ENCODE measurements around the gene CEND1.

Gene CEND1

DNA sequence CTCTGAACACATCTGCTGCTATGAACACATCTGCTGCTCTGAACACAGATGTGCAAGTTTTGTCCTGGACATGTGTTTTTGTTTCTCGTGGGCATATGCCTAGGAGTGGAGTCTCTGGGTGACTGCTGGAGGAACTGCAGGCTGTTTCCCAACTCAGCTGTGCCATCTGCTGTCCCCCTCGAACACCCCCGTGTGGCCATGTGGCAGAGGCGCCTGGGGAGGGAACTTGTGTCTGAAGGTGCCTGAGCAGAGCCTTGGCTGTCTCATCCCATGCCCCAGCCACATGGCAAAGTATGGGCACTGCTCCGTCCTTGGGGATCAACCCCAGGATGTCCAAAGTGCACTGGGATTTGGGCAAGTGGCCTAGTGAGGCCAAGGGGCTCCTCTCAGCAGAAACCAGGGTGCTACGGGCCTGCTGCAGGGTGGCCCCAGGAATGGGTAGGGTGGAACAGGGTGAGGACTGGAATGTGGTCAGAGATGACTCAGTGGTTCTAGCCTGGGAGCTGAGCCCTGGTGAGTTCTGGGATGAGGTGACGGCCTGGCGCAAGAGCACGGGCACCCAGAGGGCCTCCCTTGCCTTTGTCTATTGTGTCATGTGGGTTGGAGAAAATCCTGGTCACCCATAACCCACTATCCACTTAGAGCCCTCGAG lies 27.3 kb downstream of the CEND1 start:
- peaks cover 45% of the 10 kb centered on the region for H4K20me1 ChIP-seq (ENCODE audit: insufficient read depth, low read length)
- H3K27me3 ChIP-seq (ENCODE audit: insufficient read depth, low read length, poor library complexity): no peaks in the 10 kb centered on the region
- H3K4me2 ChIP-seq (ENCODE audit: insufficient read depth, low read length): no peak overlapping the region
- peaks cover 85% of the 10 kb centered on the region for H3K36me3 ChIP-seq (ENCODE audit: insufficient read depth, low read length)
- H3K9me3 ChIP-seq (ENCODE audit: insufficient read depth, low read length, severe bottlenecking): no peaks in the 10 kb centered on the region
- DNase-seq (peak; percentile 41), ATAC-seq (ENCODE audit: insufficient read depth, low read depth) (peak; percentile 53)
- TF ChIP-seq, protein P1, sequence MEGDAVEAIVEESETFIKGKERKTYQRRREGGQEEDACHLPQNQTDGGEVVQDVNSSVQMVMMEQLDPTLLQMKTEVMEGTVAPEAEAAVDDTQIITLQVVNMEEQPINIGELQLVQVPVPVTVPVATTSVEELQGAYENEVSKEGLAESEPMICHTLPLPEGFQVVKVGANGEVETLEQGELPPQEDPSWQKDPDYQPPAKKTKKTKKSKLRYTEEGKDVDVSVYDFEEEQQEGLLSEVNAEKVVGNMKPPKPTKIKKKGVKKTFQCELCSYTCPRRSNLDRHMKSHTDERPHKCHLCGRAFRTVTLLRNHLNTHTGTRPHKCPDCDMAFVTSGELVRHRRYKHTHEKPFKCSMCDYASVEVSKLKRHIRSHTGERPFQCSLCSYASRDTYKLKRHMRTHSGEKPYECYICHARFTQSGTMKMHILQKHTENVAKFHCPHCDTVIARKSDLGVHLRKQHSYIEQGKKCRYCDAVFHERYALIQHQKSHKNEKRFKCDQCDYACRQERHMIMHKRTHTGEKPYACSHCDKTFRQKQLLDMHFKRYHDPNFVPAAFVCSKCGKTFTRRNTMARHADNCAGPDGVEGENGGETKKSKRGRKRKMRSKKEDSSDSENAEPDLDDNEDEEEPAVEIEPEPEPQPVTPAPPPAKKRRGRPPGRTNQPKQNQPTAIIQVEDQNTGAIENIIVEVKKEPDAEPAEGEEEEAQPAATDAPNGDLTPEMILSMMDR (IDR thresholded peaks at IDR 0.05; ENCODE audit: borderline replicate concordance, extremely low read depth, low read length, poor library complexity, severe bottlenecking): peak; percentile 47
- no peak for TF ChIP-seq EZH2 (IDR thresholded peaks at IDR 0.05; ENCODE audit: borderline replicate concordance, low read depth, low read length, severe bottlenecking)
- H3K79me2 ChIP-seq (ENCODE audit: insufficient read depth, low read length): peaks cover 2% of the 10 kb centered on the region
- H3K4me3 ChIP-seq (ENCODE audit: low read depth in 1 of 2, low read length in 2 of 2): no peak overlapping the region
- peak overlapping the region; percentile 27; the same call in 1 of the 2 replicates for H3K27ac ChIP-seq (ENCODE audit: low read length)
- no peak overlapping the region for H3K9ac ChIP-seq (ENCODE audit: low read depth, low read length)
- no peaks in the 10 kb centered on the region for H3K4me1 ChIP-seq (ENCODE audit: insufficient read depth, low read length)
- no peak overlapping the region for H2AFZ ChIP-seq (ENCODE audit: low read depth, low read length)

- no peak overlapping the region for H3K4me3 ChIP-seq (ENCODE audit: low read depth in 1 of 2, low read length in 2 of 2)
- no peak for DNase-seq
- H3K36me3 ChIP-seq (ENCODE audit: insufficient read depth, low read length): peaks cover 85% of the 10 kb centered on the region
- no peak overlapping the region for H3K9ac ChIP-seq (ENCODE audit: low read depth, low read length)
- H2AFZ ChIP-seq (ENCODE audit: low read depth, low read length): no peak overlapping the region
- no peaks in the 10 kb centered on the region for H3K4me1 ChIP-seq (ENCODE audit: insufficient read depth, low read length)
- H3K4me2 ChIP-seq (ENCODE audit: insufficient read depth, low read length): no peak overlapping the region
- H3K79me2 ChIP-seq (ENCODE audit: insufficient read depth, low read length): peaks cover 11% of the 10 kb centered on the region
- ATAC-seq (ENCODE audit: insufficient read depth, low read depth): no peak
- no peaks in the 10 kb centered on the region for H3K9me3 ChIP-seq (ENCODE audit: insufficient read depth, low read length, severe bottlenecking)
- no peaks in the 10 kb centered on the region for H3K27me3 ChIP-seq (ENCODE audit: insufficient read depth, low read length, poor library complexity)
- H4K20me1 ChIP-seq (ENCODE audit: insufficient read depth, low read length): peaks cover 38% of the 10 kb centered on the region
- TF ChIP-seq, protein P1 (IDR thresholded peaks at IDR 0.05; ENCODE audit: borderline replicate concordance, extremely low read depth, low read length, poor library complexity, severe bottlenecking): no peak
- TF ChIP-seq EZH2 (IDR thresholded peaks at IDR 0.05; ENCODE audit: borderline replicate concordance, low read depth, low read length, severe bottlenecking): no peak
- H3K27ac ChIP-seq (ENCODE audit: low read length): no peak overlapping the region
Observed at GRCh38 chr11:761526-762108, 28.3 kb downstream of the CEND1 start.

GRCh38 chr11:760236-760635 lies 29.7 kb downstream of the CEND1 start:
- no peak for DNase-seq
- Histone ChIP-seq H3K9me3 (ENCODE audit: insufficient read depth, low read length, severe bottlenecking) (no peaks in the 10 kb centered on the region), H3K79me2 (ENCODE audit: insufficient read depth, low read length) (peaks cover 25% of the 10 kb centered on the region), H3K4me3 (ENCODE audit: low read depth in 1 of 2, low read length in 2 of 2) (no peak overlapping the region), H3K4me1 (ENCODE audit: insufficient read depth, low read length) (no peaks in the 10 kb centered on the region), H3K4me2 (ENCODE audit: insufficient read depth, low read length) (no peak overlapping the region), H3K36me3 (ENCODE audit: insufficient read depth, low read length) (peaks cover 85% of the 10 kb centered on the region), H3K27ac (ENCODE audit: low read length) (no peak overlapping the region), H4K20me1 (ENCODE audit: insufficient read depth, low read length) (peaks cover 38% of the 10 kb centered on the region), H2AFZ (ENCODE audit: low read depth, low read length) (no peak overlapping the region), H3K27me3 (ENCODE audit: insufficient read depth, low read length, poor library complexity) (no peaks in the 10 kb centered on the region), H3K9ac (ENCODE audit: low read depth, low read length) (no peak overlapping the region)
- no peak for TF ChIP-seq EZH2 (IDR thresholded peaks at IDR 0.05; ENCODE audit: borderline replicate concordance, low read depth, low read length, severe bottlenecking)
- TF ChIP-seq, protein P1 (IDR thresholded peaks at IDR 0.05; ENCODE audit: borderline replicate concordance, extremely low read depth, low read length, poor library complexity, severe bottlenecking): no peak
- no peak for ATAC-seq (ENCODE audit: insufficient read depth, low read depth)

All from DND-41 (cell line).